SK-N-SH (cell line): Measurements from ENCODE around the gene SLC24A3.
"Not testable (repeated sequence)": the region's sequence is repeated elsewhere in the genome, so short reads cannot be mapped to it uniquely, and the experiment has no call there.

ENCODE experiments used
- NRF1 ChIP-seq: IDR thresholded peaks from 2 replicates; pipeline ENCODE4 v1.6.1; 2012; ENCODE audit warnings: low read depth, mild to moderate bottlenecking, low read length
- POLR2AphosphoS5 ChIP-seq: IDR thresholded peaks from 2 replicates; pipeline ENCODE4 v1.6.1; 2012; ENCODE audit warnings: low read depth, low read length
- RFX5 ChIP-seq: IDR thresholded peaks from 2 replicates; pipeline ENCODE4 v1.6.1; 2012; ENCODE audit warnings: mild to moderate bottlenecking, improper control_type of control experiment, low read length
- TF ChIP-seq, protein P1 (sequence below): fragments of 200-600 bp; sonication (generic); IDR thresholded peaks from 2 replicates; pipeline ENCODE4 v1.6.1; 2017; ENCODE audit warnings: antibody characterized with exemption, mild to moderate bottlenecking, moderate library complexity
- TF ChIP-seq, protein P2 (sequence below): IDR thresholded peaks from 2 replicates; pipeline ENCODE4; 2012

DNA sequence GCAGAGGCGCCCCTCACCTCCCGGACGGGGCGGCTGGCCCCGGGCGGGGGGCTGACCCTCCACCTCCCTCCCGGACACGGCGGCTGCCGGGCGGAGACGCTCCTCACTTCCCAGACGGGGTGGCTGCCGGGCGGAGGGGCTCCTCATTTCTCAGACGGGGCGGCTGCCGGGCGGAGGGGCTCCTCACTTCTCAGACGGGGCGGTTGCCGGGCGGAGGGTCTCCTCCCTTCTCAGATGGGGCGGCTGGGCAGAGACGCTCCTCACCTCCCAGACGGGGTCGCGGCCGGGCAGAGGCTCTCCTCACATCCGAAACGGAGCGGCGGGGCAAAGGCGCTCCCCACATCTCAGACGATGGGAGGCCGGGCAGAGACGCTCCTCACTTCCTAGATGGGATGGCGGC lies 466.1 kb downstream of the SLC24A3 start:
- not testable (repeated sequence) for TF ChIP-seq NRF1, RFX5, POLR2AphosphoS5
- TF ChIP-seq, protein P1, sequence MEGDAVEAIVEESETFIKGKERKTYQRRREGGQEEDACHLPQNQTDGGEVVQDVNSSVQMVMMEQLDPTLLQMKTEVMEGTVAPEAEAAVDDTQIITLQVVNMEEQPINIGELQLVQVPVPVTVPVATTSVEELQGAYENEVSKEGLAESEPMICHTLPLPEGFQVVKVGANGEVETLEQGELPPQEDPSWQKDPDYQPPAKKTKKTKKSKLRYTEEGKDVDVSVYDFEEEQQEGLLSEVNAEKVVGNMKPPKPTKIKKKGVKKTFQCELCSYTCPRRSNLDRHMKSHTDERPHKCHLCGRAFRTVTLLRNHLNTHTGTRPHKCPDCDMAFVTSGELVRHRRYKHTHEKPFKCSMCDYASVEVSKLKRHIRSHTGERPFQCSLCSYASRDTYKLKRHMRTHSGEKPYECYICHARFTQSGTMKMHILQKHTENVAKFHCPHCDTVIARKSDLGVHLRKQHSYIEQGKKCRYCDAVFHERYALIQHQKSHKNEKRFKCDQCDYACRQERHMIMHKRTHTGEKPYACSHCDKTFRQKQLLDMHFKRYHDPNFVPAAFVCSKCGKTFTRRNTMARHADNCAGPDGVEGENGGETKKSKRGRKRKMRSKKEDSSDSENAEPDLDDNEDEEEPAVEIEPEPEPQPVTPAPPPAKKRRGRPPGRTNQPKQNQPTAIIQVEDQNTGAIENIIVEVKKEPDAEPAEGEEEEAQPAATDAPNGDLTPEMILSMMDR = not testable (repeated sequence)
- TF ChIP-seq, protein P2, sequence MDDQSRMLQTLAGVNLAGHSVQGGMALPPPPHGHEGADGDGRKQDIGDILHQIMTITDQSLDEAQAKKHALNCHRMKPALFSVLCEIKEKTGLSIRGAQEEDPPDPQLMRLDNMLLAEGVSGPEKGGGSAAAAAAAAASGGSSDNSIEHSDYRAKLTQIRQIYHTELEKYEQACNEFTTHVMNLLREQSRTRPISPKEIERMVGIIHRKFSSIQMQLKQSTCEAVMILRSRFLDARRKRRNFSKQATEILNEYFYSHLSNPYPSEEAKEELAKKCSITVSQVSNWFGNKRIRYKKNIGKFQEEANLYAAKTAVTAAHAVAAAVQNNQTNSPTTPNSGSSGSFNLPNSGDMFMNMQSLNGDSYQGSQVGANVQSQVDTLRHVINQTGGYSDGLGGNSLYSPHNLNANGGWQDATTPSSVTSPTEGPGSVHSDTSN = not testable (repeated sequence)
